Measurements from ENCODE around the gene SLC13A3.
A peak's percentile ranks its signal among the peaks of the same experiment; 100 is the strongest.

SLC13A3 gene

GRCh38 chr20:46519471-46520068 lies 131.7 kb downstream of the SLC13A3 start:
- DNase-seq: no peak

- DNase-seq: peak; percentile 21
Measured at GRCh38 chr20:46512943-46513844, 138.1 kb downstream of the SLC13A3 start, which contains the start of gene ZNF334. Gene ZNF334, minus strand, starts transcription at chr20:46513559. Its CDS starts 1,457 bp downstream, at chr20:46512102.

- no peak for DNase-seq
Measured at GRCh38 chr20:46509523-46509922, 141.7 kb downstream of the SLC13A3 start.
